Naive B cell (primary cell): ENCODE results near the gene DEFB124. TPM values are rescaled to one million over a fixed set of nuclear protein-coding genes. Genes with fewer than 3 reads are reported as not detected.
"Not testable (repeated sequence)": the region's sequence is repeated elsewhere in the genome, so short reads cannot be mapped to it uniquely, and the experiment has no call there.

Source experiments
- ATAC-seq, 2 donors: fragments of 150-1000 bp; cut with Tn5 transposase; 2 replicates each; pipeline ENCODE4 v1.10.0; 2021; ENCODE audit warnings: low read depth in 2 of 2, mild to moderate bottlenecking in 2 of 2, moderate library complexity in 2 of 2
- DNase-seq: peaks from one replicate; pipeline ENCODE4 v3.0.0; 2022
- H3K27ac Mint-ChIP-seq, 6 donors: one replicate each; pipeline ENCODE4 v1.8.0; 2020 to 2022; ENCODE audit warnings: mild to moderate bottlenecking in 6 of 6, mixed read lengths in 6 of 6, moderate library complexity in 5 of 6, inconsistent platforms in 2 of 6
- H3K27me3 Mint-ChIP-seq, 3 donors: one replicate each; pipeline ENCODE4 v1.8.0; 2021 to 2022; ENCODE audit warnings: mixed read lengths in 3 of 3, mild to moderate bottlenecking in 1 of 3
- H3K36me3 Mint-ChIP-seq, 2 donors: one replicate each; pipeline ENCODE4 v1.8.0; 2020 to 2022; ENCODE audit warnings: mixed read lengths in 2 of 2, inconsistent platforms in 1 of 2, mild to moderate bottlenecking in 1 of 2
- H3K4me1 Mint-ChIP-seq, 3 donors: one replicate each; pipeline ENCODE4 v1.8.0; 2020 to 2022; ENCODE audit warnings: mixed read lengths in 3 of 3, inconsistent platforms in 1 of 3, mild to moderate bottlenecking in 1 of 3, moderate library complexity in 1 of 3
- H3K4me3 Mint-ChIP-seq, 8 donors: one replicate each; pipeline ENCODE4 v1.8.0; 2020 to 2022; ENCODE audit warnings: mild to moderate bottlenecking in 8 of 8, mixed read lengths in 8 of 8, moderate library complexity in 8 of 8, inconsistent platforms in 2 of 8
- H3K9me3 Mint-ChIP-seq, 7 donors: one replicate each; pipeline ENCODE4 v1.8.0; 2020 to 2022; ENCODE audit warnings: mixed read lengths in 7 of 7, mild to moderate bottlenecking in 5 of 7, inconsistent platforms in 2 of 7, moderate library complexity in 1 of 7
- polyA plus RNA-seq, 6 donors: library from polyadenylated mRNA; unstranded; fragments of 300-500 nt; fragmentation: Illumina TruSeq; gene quantifications; one replicate each; pipeline ENCODE4 v1.2.3, GENCODE V29; 2021; ENCODE audit warnings: low read depth in 6 of 6

Gene DEFB124
- polyA plus RNA-seq, 6 donors from 2014 or later, result not detected

DNA sequence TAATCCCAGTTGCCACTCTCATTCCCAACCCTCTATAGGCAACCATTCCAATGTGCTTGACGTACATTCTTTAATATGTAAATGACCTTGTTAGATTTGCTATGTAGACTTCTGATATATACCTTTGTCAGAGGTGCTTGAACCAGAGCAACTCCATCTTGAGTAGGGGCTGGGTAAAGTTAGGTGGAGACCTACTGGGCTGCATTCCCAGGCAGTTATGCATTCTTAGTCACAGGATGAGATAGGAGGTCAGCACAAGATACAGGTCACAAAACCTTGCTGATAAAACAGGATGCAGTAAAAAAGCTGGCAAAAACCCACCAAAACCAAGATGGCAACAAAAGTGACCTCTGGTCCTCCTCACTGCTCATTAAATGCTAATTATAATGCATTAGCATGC is 31.0 kb upstream of the DEFB124 start:
- H3K27ac Mint-ChIP-seq, result no peak overlapping the region
- H3K9me3 Mint-ChIP-seq, result no peaks in the 10 kb centered on the region
- H3K4me3 Mint-ChIP-seq, result peak overlapping the region in 1 of 8 donors; percentile 77
- peaks cover 8 to 12% (median 9%) of the 10 kb centered on the region in 3 donors for H3K4me1 Mint-ChIP-seq
- peaks cover 0 to 7% of the 10 kb centered on the region in 2 donors for H3K36me3 Mint-ChIP-seq
- peaks cover 7 to 38% (median 35%) of the 10 kb centered on the region in 3 donors for H3K27me3 Mint-ChIP-seq
- ATAC-seq (no peak), DNase-seq (no peak)

- DNase-seq, result peak; percentile 65
- peaks cover 8 to 12% (median 9%) of the 10 kb centered on the region in 3 donors for H3K4me1 Mint-ChIP-seq
- peak overlapping the region in 1 of 8 donors; percentile 6 for H3K4me3 Mint-ChIP-seq
- H3K9me3 Mint-ChIP-seq, H3K36me3 Mint-ChIP-seq: not testable (repeated sequence)
- peaks cover 4 to 42% (median 33%) of the 10 kb centered on the region in 3 donors for H3K27me3 Mint-ChIP-seq
- ATAC-seq, result peak; percentile 94 to 97
- H3K27ac Mint-ChIP-seq, result peak overlapping the region in 2 of 6 donors; percentile 8 to 14
Observed at GRCh38 chr20:31502884-31503673, 28.2 kb upstream of the DEFB124 start.

DNA sequence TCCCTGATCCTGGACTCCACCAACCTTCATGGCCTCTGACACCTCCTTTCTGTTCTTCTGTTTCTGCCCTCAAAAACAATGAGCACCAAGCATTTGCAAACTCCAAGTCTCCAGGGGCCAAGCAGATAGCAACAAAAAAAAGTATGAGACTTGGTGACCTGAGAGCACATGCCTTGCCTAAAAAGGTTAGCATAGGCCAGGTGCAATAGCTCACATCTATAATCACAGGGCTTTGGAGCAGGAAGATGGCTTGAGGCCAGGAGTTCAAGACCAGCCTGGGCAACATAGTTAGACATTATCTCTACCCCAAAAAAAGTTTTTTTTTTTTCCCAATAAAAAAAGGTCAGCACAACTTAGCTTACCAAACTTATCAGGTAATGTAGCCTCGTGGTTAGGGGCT is 25.6 kb upstream of the DEFB124 start:
- H3K4me3 Mint-ChIP-seq, result no peak overlapping the region
- peaks cover 8 to 12% (median 9%) of the 10 kb centered on the region in 3 donors for H3K4me1 Mint-ChIP-seq
- ATAC-seq (no peak), DNase-seq (no peak)
- H3K27me3 Mint-ChIP-seq, result peaks cover 17 to 61% (median 45%) of the 10 kb centered on the region in 3 donors
- H3K9me3 Mint-ChIP-seq, result no peaks in the 10 kb centered on the region
- H3K36me3 Mint-ChIP-seq, result no peaks in the 10 kb centered on the region
- H3K27ac Mint-ChIP-seq, result peak overlapping the region in 1 of 6 donors; percentile 70

GRCh38 chr20:31497838-31498540 is 23.1 kb upstream of the DEFB124 start:
- DNase-seq, result no peak
- Mint-ChIP-seq H3K27me3 (peaks cover 18 to 57% (median 39%) of the 10 kb centered on the region in 3 donors), H3K4me3 (no peak overlapping the region), H3K9me3 (no peaks in the 10 kb centered on the region), H3K4me1 (peaks cover under 1 to 3% (median 3%) of the 10 kb centered on the region in 3 donors), H3K36me3 (no peaks in the 10 kb centered on the region), H3K27ac (no peak overlapping the region)
- ATAC-seq, result no peak

GRCh38 chr20:31496761-31497295 is 21.9 kb upstream of the DEFB124 start:
- DNase-seq (no peak), ATAC-seq (no peak)
- H3K4me3 Mint-ChIP-seq, result no peak overlapping the region
- H3K9me3 Mint-ChIP-seq, result no peaks in the 10 kb centered on the region
- peak overlapping the region in 1 of 6 donors; percentile 69 for H3K27ac Mint-ChIP-seq
- peaks cover 18 to 57% (median 38%) of the 10 kb centered on the region in 3 donors for H3K27me3 Mint-ChIP-seq
- H3K36me3 Mint-ChIP-seq, result no peaks in the 10 kb centered on the region
- no peaks in the 10 kb centered on the region for H3K4me1 Mint-ChIP-seq

- Mint-ChIP-seq H3K4me3 (no peak overlapping the region), H3K36me3 (no peaks in the 10 kb centered on the region)
Observed at GRCh38 chr20:31494131-31494530, 19.2 kb upstream of the DEFB124 start.

DNA sequence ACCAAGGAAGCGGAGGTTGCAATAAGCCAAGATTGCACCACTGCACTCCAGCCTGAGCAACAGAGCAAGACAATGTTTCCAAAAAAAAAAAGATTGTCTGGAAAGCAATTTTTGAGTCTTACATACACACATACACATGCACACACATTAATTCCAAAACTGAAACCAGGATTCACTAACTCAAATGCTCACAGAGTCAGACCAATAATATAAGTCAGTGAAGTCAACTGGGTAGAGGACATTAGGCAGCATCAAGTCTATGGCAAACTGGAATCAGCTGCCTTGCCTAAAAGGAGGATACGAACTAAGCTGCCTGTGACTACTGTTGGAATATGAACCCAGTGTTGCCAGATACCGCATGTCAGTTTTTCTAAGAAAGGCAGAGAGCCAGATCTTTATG is 15.8 kb upstream of the DEFB124 start:
- no peaks in the 10 kb centered on the region for H3K4me1 Mint-ChIP-seq
- no peaks in the 10 kb centered on the region for H3K36me3 Mint-ChIP-seq
- no peak overlapping the region for H3K27ac Mint-ChIP-seq
- no peaks in the 10 kb centered on the region for H3K9me3 Mint-ChIP-seq
- DNase-seq (no peak), ATAC-seq (no peak)
- peaks cover 16 to 38% (median 37%) of the 10 kb centered on the region in 3 donors for H3K27me3 Mint-ChIP-seq
- peak overlapping the region in 1 of 8 donors; percentile 10 for H3K4me3 Mint-ChIP-seq

More at GRCh38 chr20:31494131-31494530, 19.2 kb upstream of the DEFB124 start:
- no peaks in the 10 kb centered on the region for H3K4me1 Mint-ChIP-seq
- no peak overlapping the region for H3K27ac Mint-ChIP-seq
- H3K9me3 Mint-ChIP-seq, result no peaks in the 10 kb centered on the region
- DNase-seq, result no peak
- no peak for ATAC-seq
- H3K27me3 Mint-ChIP-seq, result peaks cover 18 to 52% (median 36%) of the 10 kb centered on the region in 3 donors

DNA sequence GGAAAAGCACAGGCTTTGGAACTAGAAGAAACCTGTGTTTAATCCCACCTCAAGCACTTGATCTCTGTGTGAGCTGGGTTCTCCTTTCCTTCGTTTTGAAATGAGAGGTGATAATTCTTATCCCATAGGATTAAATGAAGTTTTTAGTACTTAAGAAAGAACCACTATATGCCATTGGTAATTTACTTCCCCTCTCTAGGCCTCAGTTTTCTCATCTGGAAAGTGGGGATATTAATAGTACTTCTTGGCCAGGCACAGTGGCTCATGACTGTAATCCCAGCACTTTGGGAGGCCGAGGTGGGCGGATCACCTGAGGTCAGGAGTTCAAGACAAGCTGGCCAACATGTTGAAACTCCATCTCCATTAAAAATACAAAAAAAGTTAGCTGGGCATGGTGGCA is 14.2 kb upstream of the DEFB124 start:
- Mint-ChIP-seq H3K27me3 (peaks cover 20 to 46% (median 37%) of the 10 kb centered on the region in 3 donors), H3K4me3 (no peak overlapping the region), H3K4me1 (no peaks in the 10 kb centered on the region), H3K9me3 (no peaks in the 10 kb centered on the region), H3K36me3 (peaks cover 0 to 4% of the 10 kb centered on the region in 2 donors), H3K27ac (no peak overlapping the region)
- DNase-seq (no peak), ATAC-seq (no peak)

DNA sequence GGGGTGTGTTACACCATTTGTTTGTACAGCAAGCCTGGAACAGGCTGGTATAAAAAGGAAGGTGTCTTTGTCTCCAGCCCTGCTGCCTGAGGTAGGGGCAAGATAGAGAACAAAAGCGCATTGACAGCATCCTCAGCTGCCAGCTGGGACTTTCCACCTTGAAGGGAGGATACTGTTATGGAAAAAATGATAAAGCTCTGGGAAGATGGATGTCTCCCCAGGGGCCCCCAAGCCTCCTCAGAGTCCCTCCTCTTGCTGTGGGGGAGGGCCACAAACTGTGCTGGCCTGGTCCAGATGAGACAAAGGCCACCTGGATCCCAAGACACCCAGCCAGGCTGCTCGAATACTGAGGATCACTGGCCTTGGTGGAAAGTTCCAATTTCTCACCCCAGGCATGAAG is 13.2 kb upstream of the DEFB124 start:
- no peak overlapping the region for H3K4me3 Mint-ChIP-seq
- H3K9me3 Mint-ChIP-seq, result peaks cover 0 to 2% (median 0%) of the 10 kb centered on the region in 7 donors
- ATAC-seq, result no peak
- peaks cover 0 to 4% of the 10 kb centered on the region in 2 donors for H3K36me3 Mint-ChIP-seq
- no peak for DNase-seq
- peaks cover 17 to 45% (median 34%) of the 10 kb centered on the region in 3 donors for H3K27me3 Mint-ChIP-seq
- no peaks in the 10 kb centered on the region for H3K4me1 Mint-ChIP-seq
- H3K27ac Mint-ChIP-seq, result no peak overlapping the region

DNA sequence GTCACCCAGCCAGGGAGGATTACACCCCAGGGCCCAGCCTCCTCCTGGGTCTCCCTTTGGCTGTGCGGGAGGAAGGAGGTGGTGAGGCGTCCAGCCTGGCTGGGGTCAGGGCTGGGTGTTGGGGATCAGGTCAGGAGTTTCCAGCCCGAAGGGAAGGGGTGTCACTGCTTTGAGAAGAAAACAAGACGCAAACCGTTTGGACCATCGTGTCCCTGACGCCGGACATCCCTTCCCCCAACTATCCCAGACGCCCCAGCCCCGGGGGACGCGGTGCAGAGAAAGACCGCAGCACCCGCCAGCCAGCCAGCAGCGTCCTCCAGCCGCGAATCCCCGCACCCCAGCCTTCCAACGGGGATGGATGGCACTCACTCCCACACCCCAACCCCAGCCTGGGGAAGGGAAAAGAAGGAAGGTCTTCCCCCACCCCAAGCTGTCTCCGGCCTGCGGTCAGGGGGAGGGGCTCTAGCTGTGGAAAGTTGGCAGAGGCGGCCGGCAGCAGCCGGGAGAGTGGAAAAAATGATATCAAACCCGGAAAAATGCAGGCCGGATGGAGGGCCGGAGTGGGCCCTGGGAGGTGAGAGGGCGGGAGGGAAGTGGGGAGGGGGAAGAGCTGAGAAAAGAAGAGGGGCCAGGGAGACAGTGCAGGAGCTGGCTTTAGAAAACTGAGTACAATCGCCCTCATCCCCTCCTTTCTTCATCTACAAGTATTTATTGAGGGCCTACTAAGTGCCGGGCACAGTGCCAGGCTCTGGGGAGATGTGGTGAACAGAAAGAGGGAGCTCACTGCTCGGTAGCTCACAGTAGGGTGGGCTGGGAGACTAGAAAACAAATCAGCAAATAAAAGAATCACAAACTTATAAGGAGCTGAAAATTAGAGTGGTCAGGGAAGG is 10.8 kb upstream of the DEFB124 start:
- H3K9me3 Mint-ChIP-seq, result peaks cover 0 to 2% (median 0%) of the 10 kb centered on the region in 7 donors
- ATAC-seq (no peak), DNase-seq (no peak)
- no peaks in the 10 kb centered on the region for H3K4me1 Mint-ChIP-seq
- H3K27me3 Mint-ChIP-seq, result peaks cover 30 to 64% (median 57%) of the 10 kb centered on the region in 3 donors
- H3K4me3 Mint-ChIP-seq, result no peak overlapping the region
- peaks cover 0 to 4% of the 10 kb centered on the region in 2 donors for H3K36me3 Mint-ChIP-seq
- no peak overlapping the region for H3K27ac Mint-ChIP-seq

- peaks cover 30 to 67% (median 64%) of the 10 kb centered on the region in 3 donors for H3K27me3 Mint-ChIP-seq
- peaks cover 0 to 4% of the 10 kb centered on the region in 2 donors for H3K36me3 Mint-ChIP-seq
- H3K4me1 Mint-ChIP-seq, result no peaks in the 10 kb centered on the region
- no peak for ATAC-seq
- no peak for DNase-seq
- H3K27ac Mint-ChIP-seq, result no peak overlapping the region
- H3K4me3 Mint-ChIP-seq, result no peak overlapping the region
- peaks cover 0 to 2% (median 0%) of the 10 kb centered on the region in 7 donors for H3K9me3 Mint-ChIP-seq
Observed at GRCh38 chr20:31484001-31484400, 9.1 kb upstream of the DEFB124 start.

- no peak overlapping the region for H3K27ac Mint-ChIP-seq
- peaks cover 3 to 8% of the 10 kb centered on the region in 2 donors for H3K36me3 Mint-ChIP-seq
- peaks cover 23 to 30% (median 26%) of the 10 kb centered on the region in 3 donors for H3K4me1 Mint-ChIP-seq
- H3K9me3 Mint-ChIP-seq, result peaks cover 2 to 8% (median 5%) of the 10 kb centered on the region in 7 donors
- DNase-seq (no peak), ATAC-seq (no peak)
- H3K4me3 Mint-ChIP-seq, result no peak overlapping the region
- H3K27me3 Mint-ChIP-seq, result peaks cover 46 to 74% (median 71%) of the 10 kb centered on the region in 3 donors
Observed at GRCh38 chr20:31476643-31477215, 1.8 kb upstream of the DEFB124 start.
